Liver (tissue), 9 donors: Measurements from ENCODE around the gene MISP3. TPM values are rescaled to one million over a fixed set of nuclear protein-coding genes. Genes with fewer than 3 reads are reported as not detected.

Source experiments
- DNase-seq: peaks from one replicate; pipeline ENCODE4 v3.0.0-alpha.2; 2017; ENCODE audit warnings: low spot score
- H3K27ac ChIP-seq, 2 donors: one replicate each; pipeline ENCODE4 v1.7.0; 2013; ENCODE audit warnings: inconsistent platforms in 2 of 2, low read length in 2 of 2, control low read depth in 1 of 2, low read depth in 1 of 2, mild to moderate bottlenecking in 1 of 2
- H3K27me3 ChIP-seq, 4 donors: one replicate each; pipeline versions ENCODE4 v1.6.1 to v1.7.0; 2013; ENCODE audit warnings: low read length in 3 of 4, inconsistent platforms in 1 of 4, mild to moderate bottlenecking in 1 of 4, moderate library complexity in 1 of 4; ENCODE audit not compliant: control insufficient read depth in 4 of 4, insufficient read depth in 4 of 4
- H3K36me3 ChIP-seq, 4 donors: one replicate each; pipeline versions ENCODE4 v1.6.1 to v1.7.0; 2013; ENCODE audit warnings: low read length in 3 of 4, mild to moderate bottlenecking in 3 of 4, low read depth in 1 of 4, moderate library complexity in 1 of 4; ENCODE audit not compliant: control insufficient read depth in 4 of 4, insufficient read depth in 3 of 4
- H3K4me1 ChIP-seq, 4 donors: one replicate each; pipeline versions ENCODE4 v1.6.1 to v1.7.0; 2013; ENCODE audit warnings: low read length in 3 of 4, mild to moderate bottlenecking in 3 of 4, moderate library complexity in 1 of 4; ENCODE audit not compliant: control insufficient read depth in 4 of 4, insufficient read depth in 4 of 4
- H3K4me3 ChIP-seq, 3 donors: one replicate each; pipeline versions ENCODE4 v1.6.1 to v1.7.0; 2013; ENCODE audit warnings: low read length in 3 of 3, control low read depth in 1 of 3, low read depth in 1 of 3, mild to moderate bottlenecking in 1 of 3
- H3K9ac ChIP-seq, 2 donors: one replicate each; pipeline ENCODE4 v1.7.0; 2013; ENCODE audit warnings: low read length in 2 of 2, mild to moderate bottlenecking in 2 of 2, moderate library complexity in 2 of 2, control low read depth in 1 of 2, low read depth in 1 of 2
- H3K9me3 ChIP-seq, 4 donors: one replicate each; pipeline versions ENCODE4 v1.6.1 to v1.7.0; 2013; ENCODE audit warnings: low read length in 3 of 4; ENCODE audit not compliant: control insufficient read depth in 4 of 4
- EGR1 ChIP-seq, 2 donors: IDR thresholded peaks; 2 replicates each; pipeline ENCODE4 v1.6.1; 2016 to 2018; ENCODE audit warnings: antibody characterized with exemption in 2 of 2, low read depth in 2 of 2
- FOXA1 ChIP-seq: IDR thresholded peaks from 2 replicates; pipeline ENCODE4 v1.6.1; 2016; ENCODE audit warnings: antibody characterized with exemption
- FOXA2 ChIP-seq: IDR thresholded peaks from 2 replicates; pipeline ENCODE4 v1.6.1; 2016; ENCODE audit warnings: antibody characterized with exemption
- GABPA ChIP-seq, 2 donors: IDR thresholded peaks in 1 of 2; conservative IDR thresholded peaks in 1 of 2; 2 replicates each; pipeline ENCODE4 v1.6.1; 2016; ENCODE audit warnings: antibody characterized with exemption in 2 of 2, mild to moderate bottlenecking in 1 of 2, moderate library complexity in 1 of 2
- HNF4A ChIP-seq, 2 donors: conservative IDR thresholded peaks; 2 replicates each; pipeline ENCODE4 v1.6.1; 2016; ENCODE audit warnings: antibody characterized with exemption in 2 of 2, mild to moderate bottlenecking in 2 of 2
- HNF4G ChIP-seq: IDR thresholded peaks from 2 replicates; pipeline ENCODE4 v1.6.1; 2016; ENCODE audit warnings: antibody characterized with exemption
- JUND ChIP-seq, 2 donors: IDR thresholded peaks; 2 replicates each; pipeline ENCODE4 v1.6.1; 2016; ENCODE audit warnings: antibody characterized with exemption in 2 of 2
- NR2F2 ChIP-seq: IDR thresholded peaks from 2 replicates; pipeline ENCODE4 v1.6.1; 2016; ENCODE audit warnings: antibody characterized with exemption
- RAD21 ChIP-seq, 2 donors: IDR thresholded peaks; 2 replicates each; pipeline ENCODE4 v1.6.1; 2016; ENCODE audit warnings: antibody characterized with exemption in 2 of 2, mild to moderate bottlenecking in 2 of 2
- REST ChIP-seq: IDR thresholded peaks from 2 replicates; pipeline ENCODE4 v1.6.1; 2016; ENCODE audit warnings: antibody characterized with exemption, mild to moderate bottlenecking
- RXRA ChIP-seq, 2 donors: IDR thresholded peaks; 2 replicates each; pipeline ENCODE4 v1.6.1; 2017 to 2018; ENCODE audit warnings: antibody characterized with exemption in 2 of 2, mild to moderate bottlenecking in 1 of 2
- SP1 ChIP-seq: IDR thresholded peaks from 2 replicates; pipeline ENCODE4 v1.6.1; 2018; ENCODE audit warnings: antibody characterized with exemption, mild to moderate bottlenecking
- TAF1 ChIP-seq: conservative IDR thresholded peaks from 2 replicates; pipeline ENCODE4 v1.6.1; 2016; ENCODE audit warnings: antibody characterized with exemption, mild to moderate bottlenecking
- YY1 ChIP-seq: IDR thresholded peaks from 2 replicates; pipeline ENCODE4 v1.6.1; 2016; ENCODE audit warnings: antibody characterized with exemption, mild to moderate bottlenecking
- WGBS: extraction: QIAGEN DNeasy Blood & Tissue Kit; methylation state at CpG from one replicate; pipeline ENCODE4 v1.1.7; 2013; 5-methylcytosine and 5-hydroxymethylcytosine counted together
- polyA plus RNA-seq, 2 donors: library from polyadenylated mRNA; stranded (reverse) in 1 of 2; unstranded in 1 of 2; fragments of 200-250 nt in 1 of 2; fragments of >200 nt in 1 of 2; fragmentation: Nextera tagmentation in 1 of 2; extraction: Ambion mirVana in 1 of 2; gene quantifications; one replicate each; pipeline versions ENCODE4 v1.2.1 to v1.2.3, GENCODE V29; 2013 to 2015
- total RNA-seq, 2 donors: library from RNA; depleted of rRNA; stranded (reverse); fragments of >200 nt; gene quantifications; one replicate each; pipeline ENCODE4 v1.2.3, GENCODE V29; 2014
- TF ChIP-seq, protein P1 (sequence below): fragments of 150-350 bp; IDR thresholded peaks from 2 replicates; pipeline ENCODE4 v1.5.1; 2017; ENCODE audit warnings: improper control_type of control experiment, low read depth, low read length; ENCODE audit not compliant: missing input control
- TF ChIP-seq, protein P2 (sequence below): IDR thresholded peaks from 2 replicates; pipeline ENCODE4 v1.6.1; 2016; ENCODE audit warnings: antibody characterized with exemption
- TF ChIP-seq, protein P3 (sequence below): IDR thresholded peaks from 2 replicates; pipeline ENCODE4 v1.6.1; 2016; ENCODE audit warnings: antibody characterized with exemption
- TF ChIP-seq, protein P4 (sequence below): IDR thresholded peaks from 2 replicates; pipeline ENCODE4 v1.6.1; 2016; ENCODE audit warnings: antibody characterized with exemption
- donor health status: healthy.
- donor health status: healthy.
- donor health status: healthy.
- donor health status: healthy.
- donor health status: healthy.

The MISP3 gene
- total and polyA plus RNA-seq, 4 donors = 0.28 to 3.9 (median 2.8) TPM

- TF ChIP-seq, protein P1, sequence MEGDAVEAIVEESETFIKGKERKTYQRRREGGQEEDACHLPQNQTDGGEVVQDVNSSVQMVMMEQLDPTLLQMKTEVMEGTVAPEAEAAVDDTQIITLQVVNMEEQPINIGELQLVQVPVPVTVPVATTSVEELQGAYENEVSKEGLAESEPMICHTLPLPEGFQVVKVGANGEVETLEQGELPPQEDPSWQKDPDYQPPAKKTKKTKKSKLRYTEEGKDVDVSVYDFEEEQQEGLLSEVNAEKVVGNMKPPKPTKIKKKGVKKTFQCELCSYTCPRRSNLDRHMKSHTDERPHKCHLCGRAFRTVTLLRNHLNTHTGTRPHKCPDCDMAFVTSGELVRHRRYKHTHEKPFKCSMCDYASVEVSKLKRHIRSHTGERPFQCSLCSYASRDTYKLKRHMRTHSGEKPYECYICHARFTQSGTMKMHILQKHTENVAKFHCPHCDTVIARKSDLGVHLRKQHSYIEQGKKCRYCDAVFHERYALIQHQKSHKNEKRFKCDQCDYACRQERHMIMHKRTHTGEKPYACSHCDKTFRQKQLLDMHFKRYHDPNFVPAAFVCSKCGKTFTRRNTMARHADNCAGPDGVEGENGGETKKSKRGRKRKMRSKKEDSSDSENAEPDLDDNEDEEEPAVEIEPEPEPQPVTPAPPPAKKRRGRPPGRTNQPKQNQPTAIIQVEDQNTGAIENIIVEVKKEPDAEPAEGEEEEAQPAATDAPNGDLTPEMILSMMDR = no peak
- TF ChIP-seq, protein P2, sequence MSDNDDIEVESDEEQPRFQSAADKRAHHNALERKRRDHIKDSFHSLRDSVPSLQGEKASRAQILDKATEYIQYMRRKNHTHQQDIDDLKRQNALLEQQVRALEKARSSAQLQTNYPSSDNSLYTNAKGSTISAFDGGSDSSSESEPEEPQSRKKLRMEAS = no peak
- TF ChIP-seq YY1 (no peak), GABPA (IDR thresholded peaks at IDR 0.05 in 1 of 2, conservative IDR thresholded peaks at IDR 0.05 in 1 of 2) (no peak), FOXA1 (no peak), HNF4A (conservative IDR thresholded peaks at IDR 0.05) (no peak)
Observed at GRCh38 chr19:14054721-14055120, 17.9 kb upstream of the MISP3 start (continued).

DNA sequence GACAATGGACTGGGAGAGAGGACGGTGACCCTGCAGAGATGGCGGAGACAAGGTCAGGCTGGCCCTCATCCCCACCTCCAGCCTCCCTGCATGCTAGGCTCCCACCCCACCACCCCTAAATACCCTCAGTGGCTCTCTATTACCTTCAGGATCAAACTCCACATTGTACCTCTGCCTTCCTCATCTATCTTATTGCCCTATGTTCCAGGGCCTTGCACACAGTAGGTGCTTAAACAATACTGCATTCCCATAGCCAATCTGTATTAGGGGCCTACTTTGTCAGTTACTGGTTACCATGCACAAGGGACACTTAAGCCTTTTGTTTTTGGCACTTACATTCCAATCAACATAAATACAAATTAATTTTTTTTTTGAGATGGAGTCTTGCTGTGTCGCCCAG lies 17.2 kb upstream of the MISP3 start:
- Histone ChIP-seq H3K9me3 (no peaks in the 10 kb centered on the region), H3K27me3 (peaks cover 0 to 3% (median 0%) of the 10 kb centered on the region in 4 donors), H3K36me3 (peaks cover 7 to 27% (median 13%) of the 10 kb centered on the region in 4 donors), H3K4me1 (peaks cover 1 to 21% (median 14%) of the 10 kb centered on the region in 4 donors), H3K4me3 (no peak overlapping the region), H3K27ac (no peak overlapping the region), H3K9ac (no peak overlapping the region)
- no peak for TF ChIP-seq FOXA2
- no peak for TF ChIP-seq HNF4A (conservative IDR thresholded peaks at IDR 0.05)
- no peak for TF ChIP-seq JUND (IDR thresholded peaks at IDR 0.05)
- TF ChIP-seq, protein P2 = no peak
- TF ChIP-seq TAF1 = no peak
- TF ChIP-seq GABPA (IDR thresholded peaks at IDR 0.05 in 1 of 2, conservative IDR thresholded peaks at IDR 0.05 in 1 of 2) = no peak
- no peak for TF ChIP-seq FOXA1
- no peak for TF ChIP-seq REST
- TF ChIP-seq, protein P3, sequence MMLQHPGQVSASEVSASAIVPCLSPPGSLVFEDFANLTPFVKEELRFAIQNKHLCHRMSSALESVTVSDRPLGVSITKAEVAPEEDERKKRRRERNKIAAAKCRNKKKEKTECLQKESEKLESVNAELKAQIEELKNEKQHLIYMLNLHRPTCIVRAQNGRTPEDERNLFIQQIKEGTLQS = no peak
- no peak for TF ChIP-seq RAD21 (IDR thresholded peaks at IDR 0.05)
- TF ChIP-seq, protein P1 = no peak
- no peak for TF ChIP-seq SP1
- no peak for TF ChIP-seq NR2F2
- no peak for TF ChIP-seq HNF4G
- no peak for TF ChIP-seq RXRA (IDR thresholded peaks at IDR 0.05)
- TF ChIP-seq, protein P4, sequence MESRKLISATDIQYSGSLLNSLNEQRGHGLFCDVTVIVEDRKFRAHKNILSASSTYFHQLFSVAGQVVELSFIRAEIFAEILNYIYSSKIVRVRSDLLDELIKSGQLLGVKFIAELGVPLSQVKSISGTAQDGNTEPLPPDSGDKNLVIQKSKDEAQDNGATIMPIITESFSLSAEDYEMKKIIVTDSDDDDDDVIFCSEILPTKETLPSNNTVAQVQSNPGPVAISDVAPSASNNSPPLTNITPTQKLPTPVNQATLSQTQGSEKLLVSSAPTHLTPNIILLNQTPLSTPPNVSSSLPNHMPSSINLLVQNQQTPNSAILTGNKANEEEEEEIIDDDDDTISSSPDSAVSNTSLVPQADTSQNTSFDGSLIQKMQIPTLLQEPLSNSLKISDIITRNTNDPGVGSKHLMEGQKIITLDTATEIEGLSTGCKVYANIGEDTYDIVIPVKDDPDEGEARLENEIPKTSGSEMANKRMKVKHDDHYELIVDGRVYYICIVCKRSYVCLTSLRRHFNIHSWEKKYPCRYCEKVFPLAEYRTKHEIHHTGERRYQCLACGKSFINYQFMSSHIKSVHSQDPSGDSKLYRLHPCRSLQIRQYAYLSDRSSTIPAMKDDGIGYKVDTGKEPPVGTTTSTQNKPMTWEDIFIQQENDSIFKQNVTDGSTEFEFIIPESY = no peak
- TF ChIP-seq YY1 = no peak
- no peak for TF ChIP-seq EGR1 (IDR thresholded peaks at IDR 0.05; ENCODE audit: low read depth in 2 of 2)
- WGBS = 93% methylated on average over 3 of the region's 3 CpGs
- no peak for DNase-seq
